SH-SY5Y (cell line): ENCODE measurements around the gene ESRRB.

Source experiments
- GATA2 ChIP-seq: IDR thresholded peaks from 2 replicates; pipeline ENCODE4 v1.6.1; 2011; ENCODE audit warnings: mild to moderate bottlenecking, low read depth, low read length
- GATA3 ChIP-seq: IDR thresholded peaks from 2 replicates; pipeline ENCODE4 v1.6.1; 2011; ENCODE audit warnings: low read depth, mild to moderate bottlenecking, low read length, moderate library complexity

Gene ESRRB

DNA sequence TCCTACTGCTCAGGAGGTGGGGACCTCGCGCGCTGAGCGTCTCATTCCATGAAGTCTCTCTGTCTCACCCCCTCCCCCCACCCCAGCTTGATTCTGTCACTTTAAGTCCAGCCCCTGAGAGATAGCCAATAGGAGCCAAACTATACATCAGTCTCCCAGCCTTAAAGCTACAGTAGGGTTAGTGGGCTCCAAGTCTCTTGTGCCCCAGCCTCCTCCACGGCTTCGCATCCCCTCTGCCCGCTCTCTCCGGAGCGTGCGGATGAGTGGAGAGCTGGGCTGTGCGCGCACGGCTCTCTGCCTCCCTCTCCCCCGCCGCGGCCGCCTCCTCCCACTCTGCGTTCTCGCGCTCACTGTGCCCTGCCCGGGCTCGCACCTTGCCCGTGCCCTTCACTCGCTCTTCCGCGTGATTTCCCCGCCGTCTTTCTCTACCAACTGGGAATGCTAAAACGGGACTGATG is at the start of gene ESRRB:
Gene ESRRB, plus strand, starts transcription at position 191 of the 458 bp plus-strand sequence. Its CDS starts 265 bp downstream, at position 456.
- TF ChIP-seq GATA3 (no peak), GATA2 (no peak)

DNA sequence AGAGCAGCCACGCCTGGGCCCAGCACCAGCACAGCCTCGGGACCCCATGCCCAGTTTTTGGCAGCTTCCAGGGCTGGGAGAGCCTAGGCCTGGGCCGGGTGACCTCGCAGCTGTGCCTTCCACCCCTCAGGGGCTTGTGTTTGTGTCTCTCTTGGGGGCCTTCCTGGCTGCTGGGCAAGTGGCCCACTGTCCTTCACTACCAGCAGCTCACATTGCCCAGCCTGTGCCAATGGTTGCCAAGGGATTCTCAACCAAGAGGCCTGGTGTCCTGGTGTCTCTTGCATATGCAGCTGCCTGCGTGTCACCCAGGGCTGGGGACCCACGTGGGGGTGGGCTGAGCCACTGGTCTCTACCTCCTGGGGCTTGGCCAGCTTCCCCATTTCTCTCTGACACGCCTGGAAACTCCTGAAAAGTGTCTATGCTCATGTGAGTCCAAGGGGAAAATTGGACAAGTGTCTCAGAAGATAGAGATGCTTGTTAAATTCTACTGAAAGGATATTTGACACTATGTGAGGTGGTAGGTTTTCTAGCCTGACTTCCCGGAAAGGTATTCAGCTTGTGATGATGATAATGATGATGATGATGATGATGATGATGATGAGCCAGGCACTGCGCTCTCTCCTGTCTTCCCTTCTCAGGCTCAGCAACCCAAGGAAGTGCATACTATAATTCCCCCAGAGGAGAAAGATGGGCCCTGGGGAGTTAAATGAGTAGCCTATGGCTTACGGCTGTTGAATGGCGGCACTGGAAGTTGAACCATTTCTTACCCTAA is 48.8 kb upstream of the ESRRB start:
- no peak for TF ChIP-seq GATA2
- TF ChIP-seq GATA3, result no peak

DNA sequence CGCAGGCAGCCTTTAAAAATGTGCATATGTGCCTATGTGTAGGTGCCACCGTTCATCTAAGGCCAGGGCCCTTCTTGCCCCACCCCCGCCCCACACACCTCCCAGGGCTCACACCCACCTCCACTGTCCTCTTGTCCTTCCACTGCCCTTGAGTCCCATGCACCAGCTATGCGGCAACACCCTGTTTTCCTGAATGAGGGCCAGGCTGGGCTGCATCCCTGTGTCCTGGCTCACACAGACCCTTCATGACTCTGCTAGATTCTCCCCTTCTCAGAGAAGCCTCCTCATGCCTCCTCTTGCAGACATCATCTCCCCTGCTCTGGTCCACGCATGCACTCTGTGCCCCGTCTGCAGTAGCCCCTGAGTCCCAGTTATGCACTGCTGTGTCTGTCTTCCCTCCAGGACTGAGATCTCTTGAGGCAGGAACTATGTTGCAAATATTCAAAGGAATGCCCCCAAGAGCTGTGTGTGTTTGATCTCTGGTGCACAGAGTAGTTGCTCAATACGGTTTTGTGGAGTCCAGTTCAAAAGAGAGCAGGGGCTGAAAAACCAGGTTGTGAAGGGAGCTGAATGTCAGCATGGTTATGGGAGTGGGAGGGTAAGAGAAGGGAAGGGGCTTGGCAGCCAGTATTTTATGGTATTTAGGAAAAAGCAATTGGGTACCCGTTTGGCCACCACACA is 47.3 kb upstream of the ESRRB start:
- TF ChIP-seq GATA2, result no peak
- TF ChIP-seq GATA3, result no peak

DNA sequence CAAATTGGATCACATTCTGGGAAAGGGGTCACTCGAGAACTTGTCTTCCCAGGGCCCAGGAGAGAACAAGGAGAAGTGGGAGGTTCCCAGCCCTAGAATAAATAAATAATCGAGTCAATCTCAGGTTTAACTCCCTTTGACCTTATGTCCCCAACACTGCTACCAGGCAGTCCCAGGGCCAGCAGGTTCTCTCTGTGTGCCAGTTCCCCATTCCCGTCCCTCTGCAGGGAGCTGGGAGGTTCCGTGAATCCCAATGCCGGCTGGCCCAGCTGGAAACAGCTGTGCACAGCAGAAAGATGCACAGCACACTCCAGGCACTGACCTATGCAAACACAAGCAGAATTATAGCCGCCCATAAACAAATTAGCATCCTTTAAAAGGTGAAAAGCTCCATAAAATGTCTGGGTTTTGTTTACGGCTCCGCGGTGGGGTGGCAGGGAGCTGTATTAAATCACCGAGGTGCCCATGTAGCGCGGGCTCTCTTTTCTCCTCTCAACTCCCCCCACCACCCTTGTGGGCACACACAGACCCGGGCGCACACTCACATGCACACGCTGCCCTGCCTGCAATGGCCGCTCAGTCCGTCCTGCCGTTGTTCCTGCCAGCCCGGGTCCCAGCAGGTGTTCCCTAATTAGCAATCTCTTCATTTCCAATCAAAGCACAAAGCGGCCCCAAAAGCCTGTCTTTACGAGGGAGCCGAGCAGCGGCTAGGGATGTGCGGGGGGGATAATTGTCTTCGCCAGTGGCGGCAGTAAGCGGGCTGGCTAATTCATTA is 46.6 kb upstream of the ESRRB start:
- TF ChIP-seq GATA2 (no peak), GATA3 (no peak)

DNA sequence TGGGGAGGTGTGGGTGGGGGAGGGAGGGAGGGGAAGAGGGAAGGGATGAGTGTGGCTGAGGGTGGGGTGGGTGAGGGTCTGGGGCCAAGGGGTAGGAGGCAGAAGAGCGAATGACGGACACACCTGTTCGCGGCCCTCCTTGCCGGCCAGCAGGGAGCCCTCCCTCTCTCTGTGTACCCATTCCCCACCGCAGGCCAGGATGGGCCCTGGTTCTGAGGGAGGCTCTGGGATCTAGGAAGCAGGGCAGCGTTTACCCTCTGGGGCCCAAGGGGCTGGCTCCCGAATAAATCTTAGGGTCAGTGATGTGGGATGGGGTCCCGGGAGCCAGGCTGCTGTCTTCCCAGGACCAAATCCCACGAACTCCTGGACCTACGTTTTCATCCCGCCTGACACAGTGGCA is 46.0 kb upstream of the ESRRB start:
- no peak for TF ChIP-seq GATA3
- no peak for TF ChIP-seq GATA2

DNA sequence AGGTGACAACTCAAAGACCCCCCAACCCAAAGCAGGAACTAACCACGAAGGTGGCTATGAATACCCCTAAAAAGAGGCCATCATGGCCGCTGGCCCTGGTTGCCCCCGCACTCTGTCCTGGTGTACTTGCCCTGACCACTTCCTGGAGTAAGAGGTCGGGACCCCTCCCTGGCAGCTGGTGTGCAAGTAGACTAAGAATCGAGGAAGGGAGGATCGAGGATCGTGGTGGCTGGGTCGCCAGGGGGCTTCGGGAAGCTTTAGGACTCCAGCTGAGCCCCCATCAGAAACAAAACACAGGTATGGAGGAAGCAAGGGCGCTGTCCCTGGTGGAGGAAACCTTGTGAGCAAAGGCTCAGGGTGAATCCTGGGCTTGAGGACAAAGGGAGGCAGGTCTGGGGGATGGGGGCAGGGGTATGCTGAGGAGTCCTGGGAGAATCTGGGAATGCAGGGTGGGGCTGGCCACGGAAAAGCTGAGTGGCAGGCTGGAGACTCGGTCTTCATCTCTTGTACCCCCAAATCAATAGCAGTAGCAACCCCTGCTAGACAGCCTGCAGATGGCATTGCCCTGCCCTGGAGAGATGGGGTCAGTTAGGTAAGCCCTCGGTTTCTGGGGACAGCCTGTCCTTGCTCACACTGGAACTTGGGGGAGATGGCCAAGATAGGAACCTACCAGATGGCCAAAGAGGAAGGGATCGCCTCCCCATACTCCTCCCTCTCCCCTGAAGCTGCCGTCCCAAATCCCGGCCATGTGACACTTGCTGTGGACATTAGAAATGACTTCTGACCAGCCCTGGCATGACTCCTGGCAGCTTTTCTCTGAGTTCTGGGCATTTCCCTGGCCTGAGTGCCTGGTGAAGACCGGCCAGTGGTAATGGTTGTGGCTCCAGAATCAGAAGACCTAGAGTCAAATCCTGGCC is 45.3 kb upstream of the ESRRB start:
- TF ChIP-seq GATA2 (no peak), GATA3 (no peak)

DNA sequence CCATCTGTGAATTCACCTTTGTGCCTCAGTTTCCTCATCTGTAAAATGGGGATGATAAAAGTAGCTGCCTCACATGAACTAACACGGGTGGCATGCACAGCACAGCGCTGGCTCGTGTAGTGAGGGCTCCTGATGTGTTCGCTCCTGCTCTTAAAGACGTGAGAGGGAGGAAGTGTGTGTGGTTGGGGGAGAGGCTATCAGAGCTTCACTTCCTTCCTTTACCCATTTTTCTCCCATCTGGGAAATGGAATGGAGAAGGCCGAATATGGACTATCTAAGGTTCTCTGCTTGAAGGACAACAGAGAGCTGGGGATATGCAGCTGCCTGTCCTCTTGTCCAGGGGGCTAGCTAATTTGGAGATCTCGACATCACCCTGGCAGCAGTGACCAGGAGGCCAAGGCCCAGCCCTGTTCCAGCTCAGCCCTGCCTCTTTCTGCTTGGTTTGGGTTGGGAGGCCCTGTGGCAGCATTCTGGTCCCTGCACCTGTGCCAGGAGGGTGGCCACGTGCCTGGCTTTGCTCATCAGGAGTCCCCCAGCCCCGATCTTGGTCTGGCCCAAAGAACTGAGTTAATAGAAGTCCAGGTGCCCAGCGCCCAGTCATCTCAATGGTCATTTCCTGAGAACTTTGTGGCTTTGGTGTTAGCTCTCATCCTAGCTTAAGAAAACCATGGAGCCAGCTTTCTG is 44.5 kb upstream of the ESRRB start:
- TF ChIP-seq GATA2, result no peak
- TF ChIP-seq GATA3, result no peak

DNA sequence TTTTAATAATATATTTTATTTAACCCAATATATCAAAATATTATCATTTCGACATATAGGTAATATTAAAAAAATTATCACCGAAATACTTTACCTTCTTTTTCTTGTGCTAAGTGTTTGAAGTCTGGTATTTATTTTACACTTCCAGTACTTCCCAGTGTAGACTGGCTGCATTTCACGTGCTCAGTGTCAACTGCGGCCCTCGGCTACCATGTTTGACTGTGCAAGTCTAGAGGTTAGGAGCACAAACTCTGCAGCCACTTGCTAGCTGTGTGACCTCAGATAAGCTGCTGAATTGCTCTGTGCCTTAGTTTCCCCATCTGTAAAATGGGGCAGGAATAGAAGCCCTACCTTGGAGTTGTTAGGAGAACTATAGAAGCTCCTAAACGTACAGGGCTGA is 42.3 kb upstream of the ESRRB start:
- TF ChIP-seq GATA2 (no peak), GATA3 (no peak)

DNA sequence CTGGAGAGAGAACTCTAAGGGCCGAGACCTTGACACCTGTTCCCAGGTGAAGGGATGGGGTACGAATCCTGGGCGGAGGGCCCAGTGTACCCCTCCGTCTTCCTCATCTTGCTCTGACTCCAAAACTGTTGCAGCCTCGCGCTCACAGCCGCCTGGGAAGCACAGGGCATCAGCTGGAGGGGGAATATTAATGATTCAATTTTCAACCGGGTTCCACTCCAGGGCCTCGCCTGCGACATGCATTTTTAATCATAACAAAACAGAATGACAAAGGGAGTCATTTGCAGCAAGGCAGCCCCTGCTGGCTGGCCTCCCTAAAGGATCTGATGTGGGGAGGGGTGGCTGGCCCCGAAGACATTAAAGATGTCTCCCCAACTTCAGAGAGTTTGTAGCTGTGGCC is 41.6 kb upstream of the ESRRB start:
- no peak for TF ChIP-seq GATA2
- no peak for TF ChIP-seq GATA3

DNA sequence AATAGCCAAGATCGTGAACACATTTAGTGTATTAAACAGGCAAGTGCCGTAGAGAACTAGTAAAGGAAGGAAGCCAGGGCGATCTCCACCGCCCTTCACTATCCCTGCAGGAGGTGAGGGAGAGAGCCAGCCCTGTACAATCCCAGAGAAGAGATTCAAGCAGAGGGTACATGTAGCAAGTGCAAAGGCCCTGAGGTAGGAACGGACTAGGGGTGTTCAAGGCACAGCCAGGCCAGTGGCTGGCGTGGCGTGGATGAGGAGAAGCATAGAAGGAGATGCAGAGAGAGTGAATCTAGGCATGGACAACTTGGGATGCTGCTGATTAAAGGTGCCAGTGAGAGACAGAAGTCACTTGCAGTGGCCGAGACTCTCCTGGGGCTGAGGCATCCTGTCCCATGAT is 39.1 kb upstream of the ESRRB start:
- TF ChIP-seq GATA2, result no peak
- no peak for TF ChIP-seq GATA3

DNA sequence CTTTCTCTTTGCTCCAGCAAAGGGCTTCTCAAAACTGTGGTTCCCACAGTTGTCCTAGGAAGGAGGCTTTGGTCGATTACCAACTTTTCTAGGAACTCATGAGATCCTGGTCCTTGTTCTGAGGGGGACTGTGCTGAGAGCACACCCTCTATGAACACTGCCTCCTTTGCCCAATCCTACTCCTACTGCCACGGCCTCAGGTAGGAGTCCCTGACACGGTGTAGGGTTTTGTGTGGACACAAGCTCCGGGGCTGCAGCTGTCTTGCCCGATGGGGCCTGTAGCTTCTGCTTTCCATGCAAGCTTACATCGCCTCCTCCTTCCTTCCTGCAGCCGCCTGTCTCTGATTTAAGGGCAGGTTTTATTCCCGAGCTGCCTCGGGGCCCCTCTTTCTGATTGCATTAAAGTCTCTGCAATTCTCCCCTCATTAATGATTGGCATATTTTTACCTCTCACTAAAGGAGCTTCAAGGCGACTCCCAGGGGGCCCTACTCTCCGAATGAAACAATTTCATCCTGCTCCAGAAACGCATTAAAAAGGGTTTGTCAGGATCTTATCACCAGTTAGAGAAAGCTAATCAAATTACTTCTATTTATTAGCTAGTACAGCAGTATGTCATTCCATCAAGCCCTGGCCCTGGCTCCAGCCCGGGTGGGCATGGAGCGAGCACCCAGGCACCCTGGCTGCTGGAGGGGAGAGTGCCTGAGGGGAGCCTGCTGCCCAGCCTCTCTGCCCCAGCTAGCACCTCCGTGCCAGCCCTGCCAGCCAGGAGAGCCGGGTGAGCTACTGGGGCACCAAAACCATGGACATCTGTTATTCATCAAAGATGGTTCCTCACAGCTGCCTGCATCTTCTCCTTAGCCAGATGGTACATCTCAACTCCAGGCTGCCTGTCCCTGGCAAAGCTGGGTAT is 38.0 kb upstream of the ESRRB start:
- peak; percentile 87 for TF ChIP-seq GATA2
- no peak; the same call in 1 of the 2 replicates for TF ChIP-seq GATA3
